Neural progenitor cell (in vitro differentiated cells): ENCODE results near the gene DNAJC8.

Source experiments
- CTCF ChIP-seq: fragments of 200-600 bp; sonication (generic); IDR thresholded peaks from 2 replicates; pipeline ENCODE4 v1.5.1; 2017; ENCODE audit warnings: antibody characterized with exemption, mild to moderate bottlenecking
- EZH2 ChIP-seq: fragments of 200-600 bp; sonication (generic); IDR thresholded peaks from 2 replicates; pipeline ENCODE4 v1.6.1; 2017; ENCODE audit warnings: antibody characterized with exemption, mild to moderate bottlenecking, moderate library complexity

- TF ChIP-seq CTCF (no peak), EZH2 (no peak)
These were observed 45.9 kb upstream of the DNAJC8 start for GRCh38 chr1:28278763-28279162.
